ENCODE results near the gene MCCC2. TPM values are rescaled to one million over a fixed set of nuclear protein-coding genes. Genes with fewer than 3 reads are reported as not detected.
"Not testable (repeated sequence)": the region's sequence is repeated elsewhere in the genome, so short reads cannot be mapped to it uniquely, and the experiment has no call there.

MCCC2 gene
- total RNA-seq = 12.9 and 15.3 TPM in 2 replicates

GRCh38 chr5:71586941-71587765 lies at the start of gene MCCC2:
Gene MCCC2 (plus strand): TSS chr5:71587340. CDS start chr5:71587426, 86 bp downstream.
- peak; percentile 96 to 97 for DNase-seq (ENCODE audit: low read depth in 2 of 2)

DNA sequence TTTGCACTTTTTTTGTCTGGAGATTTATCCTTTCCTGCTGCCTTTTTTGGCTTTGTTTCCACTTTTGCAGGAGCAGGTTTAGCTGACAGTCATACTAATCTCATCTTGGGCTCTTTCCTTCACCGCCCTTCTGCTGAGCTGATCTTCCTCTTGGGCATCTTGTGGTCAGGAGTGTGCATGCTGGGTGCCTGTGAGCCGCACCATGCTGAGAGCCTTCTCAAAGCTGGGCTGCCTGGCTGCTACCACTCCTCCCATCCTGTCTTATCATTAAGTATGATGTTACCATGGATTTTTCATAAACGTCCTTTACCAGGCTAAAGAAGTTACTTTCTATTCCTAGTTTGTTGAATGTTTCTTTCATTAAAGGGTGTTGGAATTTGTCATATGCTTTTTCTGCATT lies 49.5 kb upstream of the MCCC2 start:
- no peak for DNase-seq (ENCODE audit: low read depth in 2 of 2)

DNA sequence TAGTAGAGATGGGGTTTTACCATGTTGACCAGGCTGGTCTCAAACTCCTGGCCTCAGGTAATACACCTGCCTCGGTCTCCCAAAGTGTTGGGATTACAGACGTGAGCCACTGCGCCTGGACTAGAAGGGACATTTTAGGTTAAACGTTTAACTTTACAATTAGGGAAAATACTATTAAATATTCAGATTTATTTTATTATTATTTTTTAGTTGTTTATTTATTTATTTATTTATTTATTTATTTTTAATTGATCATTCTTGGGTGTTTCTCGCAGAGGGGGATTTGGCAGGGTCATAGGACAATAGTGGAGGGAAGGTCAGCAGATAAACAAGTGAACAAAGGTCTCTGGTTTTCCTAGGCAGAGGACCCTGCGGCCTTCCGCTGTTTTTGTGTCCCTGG lies 36.3 kb upstream of the MCCC2 start:
- not testable (repeated sequence) for DNase-seq (ENCODE audit: low read depth in 2 of 2)

DNA sequence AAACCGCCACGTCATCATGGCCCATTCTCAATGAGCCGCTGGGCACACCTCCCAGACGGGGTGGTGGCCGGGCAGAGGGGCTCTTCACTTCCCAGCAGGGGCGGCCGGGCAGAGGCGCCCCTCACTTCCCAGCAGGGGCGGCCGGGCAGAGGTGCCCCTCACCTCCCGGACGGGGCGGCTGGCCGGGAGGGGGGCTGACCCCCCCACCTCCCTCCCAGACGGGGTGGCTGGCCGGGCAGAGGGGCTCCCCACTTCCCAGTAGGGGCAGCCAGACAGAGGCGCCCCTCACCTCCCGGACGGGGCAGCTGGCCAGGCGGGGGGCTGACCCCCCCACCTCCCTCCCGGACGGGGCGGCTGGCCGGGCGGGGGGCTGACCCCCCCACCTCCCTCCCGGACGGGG lies 35.6 kb upstream of the MCCC2 start:
- DNase-seq (ENCODE audit: low read depth in 2 of 2) = not testable (repeated sequence)

DNA sequence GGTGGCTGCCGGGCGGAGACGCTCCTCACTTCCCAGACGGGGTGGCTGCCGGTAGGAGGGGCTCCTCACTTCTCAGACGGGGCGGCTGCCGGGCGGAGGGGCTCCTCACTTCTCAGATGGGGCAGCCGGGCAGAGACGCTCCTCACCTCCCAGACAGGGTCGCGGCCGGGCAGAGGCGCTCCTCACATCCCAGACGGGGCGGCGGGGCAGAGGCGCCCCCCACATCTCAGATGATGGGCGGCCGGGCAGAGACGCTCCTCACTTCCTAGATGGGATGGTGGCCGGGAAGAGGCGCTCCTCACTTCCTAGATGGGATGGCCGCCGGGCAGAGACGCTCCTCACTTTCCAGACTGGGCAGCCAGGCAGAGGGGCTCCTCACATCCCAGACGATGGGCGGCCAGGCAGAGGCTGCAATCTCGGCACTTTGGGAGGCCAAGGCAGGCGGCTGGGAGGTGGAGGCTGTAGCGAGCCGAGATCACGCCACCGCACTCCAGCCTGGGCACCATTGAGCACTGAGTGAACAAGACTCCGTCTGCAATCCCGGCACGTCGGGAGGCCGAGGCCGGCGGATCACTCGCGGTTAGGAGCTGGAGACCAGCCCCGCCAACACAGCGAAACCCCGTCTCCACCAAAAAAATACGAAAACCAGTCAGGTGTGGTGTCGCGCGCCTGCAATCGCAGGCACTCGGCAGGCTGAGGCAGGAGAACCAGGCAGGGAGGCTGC lies 35.0 kb upstream of the MCCC2 start:
- DNase-seq (ENCODE audit: low read depth in 2 of 2) = not testable (repeated sequence)

- DNase-seq (ENCODE audit: low read depth in 2 of 2) = no peak
These were observed 24.0 kb upstream of the MCCC2 start for GRCh38 chr5:71563161-71563560.

- peak in 1 of 2 donors; percentile 2 for DNase-seq (ENCODE audit: low read depth in 2 of 2)
These were observed 22.2 kb upstream of the MCCC2 start for GRCh38 chr5:71564895-71565294.

DNA sequence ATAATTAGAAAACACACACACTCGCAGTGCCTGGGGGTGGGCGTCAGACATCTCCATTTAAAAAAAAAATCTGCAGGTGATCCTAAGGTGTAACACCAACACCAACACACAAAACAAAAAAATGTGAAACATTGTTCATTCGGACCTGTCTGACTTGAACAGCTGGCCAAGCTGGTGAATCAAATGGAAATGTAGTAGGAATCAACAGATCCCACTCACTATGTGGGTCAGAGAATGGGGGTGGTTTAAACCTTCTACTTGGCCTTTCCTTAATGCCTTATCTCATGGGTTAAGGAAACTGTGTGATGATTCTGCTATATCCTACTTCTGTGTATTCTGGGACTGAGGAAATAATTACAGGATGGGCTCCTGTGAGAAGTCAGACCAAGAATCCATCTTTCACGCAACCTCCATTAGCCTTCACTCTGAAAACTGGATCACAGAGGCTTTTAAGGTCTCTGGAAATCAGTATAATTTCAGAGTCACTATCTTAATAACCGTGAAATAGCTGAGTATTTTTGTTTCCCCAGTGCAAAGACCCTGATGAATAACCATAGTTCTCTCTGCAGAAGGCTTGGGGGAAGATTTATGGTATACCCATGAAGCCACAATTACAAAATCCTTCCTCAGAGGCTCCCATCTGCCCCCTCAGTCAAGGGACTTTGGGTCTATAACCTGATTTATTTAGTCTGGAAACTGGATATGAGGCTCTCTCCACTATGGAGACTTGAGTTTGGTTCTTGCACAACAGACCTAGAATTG lies 17.2 kb upstream of the MCCC2 start:
- no peak for DNase-seq (ENCODE audit: low read depth in 2 of 2)

DNA sequence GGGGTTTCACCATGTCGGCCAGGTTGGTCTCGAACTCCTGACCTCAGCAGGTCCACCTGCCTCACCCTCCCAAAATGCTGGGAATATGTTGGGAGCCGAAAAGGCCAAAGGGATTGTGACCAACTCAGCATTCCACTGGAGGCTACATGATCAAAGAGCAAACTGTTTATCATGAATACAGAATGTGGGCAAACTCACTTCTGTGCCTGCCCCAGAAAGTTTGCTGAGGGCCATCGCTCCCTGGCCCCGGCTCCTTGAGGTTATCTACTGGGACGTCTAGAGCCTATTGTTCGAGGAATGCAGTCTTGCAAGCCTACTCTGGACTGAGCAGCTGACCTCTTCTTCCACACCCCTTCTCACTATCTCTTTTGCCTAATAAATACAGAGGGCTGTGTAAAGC lies 15.3 kb upstream of the MCCC2 start:
- not testable (repeated sequence) for DNase-seq (ENCODE audit: low read depth in 2 of 2)

GRCh38 chr5:71573591-71573990 lies 13.5 kb upstream of the MCCC2 start:
- no peak for DNase-seq (ENCODE audit: low read depth in 2 of 2)

DNA sequence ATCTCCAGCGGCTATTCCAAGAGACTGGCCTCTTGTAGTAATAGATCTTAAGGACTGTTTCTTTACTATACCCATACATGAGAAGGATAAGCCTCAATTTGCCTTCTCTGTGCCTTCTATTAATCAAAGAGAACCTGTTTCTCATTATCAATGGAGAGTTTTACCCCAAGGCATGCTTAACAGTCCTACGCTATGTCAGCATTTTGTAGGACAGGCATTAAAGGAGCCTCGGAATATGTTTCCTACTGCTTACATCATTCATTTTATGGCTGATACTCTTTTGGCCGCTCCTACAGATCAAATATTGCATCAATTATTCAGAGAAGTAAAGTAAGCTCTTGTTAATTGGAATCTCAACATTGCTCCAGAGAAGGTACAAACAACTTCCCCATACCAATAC lies 11.6 kb upstream of the MCCC2 start:
- not testable (repeated sequence) for DNase-seq (ENCODE audit: low read depth in 2 of 2)

DNA sequence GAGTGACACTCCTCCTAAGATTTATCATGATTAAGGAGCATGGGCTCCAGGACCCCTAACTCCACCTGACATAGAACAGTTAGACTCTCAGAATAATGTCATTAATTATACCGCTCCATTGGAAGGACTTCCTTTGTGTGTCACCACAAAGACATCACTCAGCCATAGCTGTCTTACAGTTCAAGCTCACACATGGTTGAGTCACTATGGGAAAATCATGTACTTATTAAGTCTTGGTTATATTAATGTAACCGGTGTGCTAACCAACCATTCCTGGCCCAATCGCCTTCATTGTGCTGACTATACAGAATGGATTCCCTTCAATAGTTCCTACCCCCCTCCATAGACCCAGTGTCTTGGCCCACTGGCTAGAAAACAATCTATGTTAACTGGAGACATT lies 10.9 kb upstream of the MCCC2 start:
- DNase-seq (ENCODE audit: low read depth in 2 of 2) = no peak

DNA sequence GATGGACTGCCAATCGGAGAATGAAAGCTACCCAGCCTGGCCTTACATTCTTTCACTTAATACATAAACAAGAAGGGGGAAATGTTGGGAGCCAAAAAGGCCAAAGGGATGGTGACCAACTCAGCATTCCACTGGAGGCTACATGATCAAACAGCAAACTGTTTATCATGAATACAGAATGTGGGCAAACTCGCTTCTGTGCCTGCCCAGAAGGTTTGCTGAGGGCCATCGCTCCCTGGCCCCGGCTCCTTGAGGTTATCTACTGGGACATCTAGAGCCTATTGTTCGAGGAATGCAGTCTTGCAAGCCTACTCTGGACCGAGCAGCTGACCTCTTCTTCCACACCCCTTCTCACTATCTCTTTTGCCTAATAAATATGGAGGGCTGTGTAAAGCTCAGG lies 9.3 kb upstream of the MCCC2 start:
- not testable (repeated sequence) for DNase-seq (ENCODE audit: low read depth in 2 of 2)

GRCh38 chr5:71582945-71583584 lies 4.1 kb upstream of the MCCC2 start:
- peak in 1 of 2 donors; percentile 50 for DNase-seq (ENCODE audit: low read depth in 2 of 2)

- peak in 1 of 2 donors; percentile 59 for DNase-seq (ENCODE audit: low read depth in 2 of 2)
These were observed 844 bp upstream of the MCCC2 start for GRCh38 chr5:71586052-71586940.

DNA sequence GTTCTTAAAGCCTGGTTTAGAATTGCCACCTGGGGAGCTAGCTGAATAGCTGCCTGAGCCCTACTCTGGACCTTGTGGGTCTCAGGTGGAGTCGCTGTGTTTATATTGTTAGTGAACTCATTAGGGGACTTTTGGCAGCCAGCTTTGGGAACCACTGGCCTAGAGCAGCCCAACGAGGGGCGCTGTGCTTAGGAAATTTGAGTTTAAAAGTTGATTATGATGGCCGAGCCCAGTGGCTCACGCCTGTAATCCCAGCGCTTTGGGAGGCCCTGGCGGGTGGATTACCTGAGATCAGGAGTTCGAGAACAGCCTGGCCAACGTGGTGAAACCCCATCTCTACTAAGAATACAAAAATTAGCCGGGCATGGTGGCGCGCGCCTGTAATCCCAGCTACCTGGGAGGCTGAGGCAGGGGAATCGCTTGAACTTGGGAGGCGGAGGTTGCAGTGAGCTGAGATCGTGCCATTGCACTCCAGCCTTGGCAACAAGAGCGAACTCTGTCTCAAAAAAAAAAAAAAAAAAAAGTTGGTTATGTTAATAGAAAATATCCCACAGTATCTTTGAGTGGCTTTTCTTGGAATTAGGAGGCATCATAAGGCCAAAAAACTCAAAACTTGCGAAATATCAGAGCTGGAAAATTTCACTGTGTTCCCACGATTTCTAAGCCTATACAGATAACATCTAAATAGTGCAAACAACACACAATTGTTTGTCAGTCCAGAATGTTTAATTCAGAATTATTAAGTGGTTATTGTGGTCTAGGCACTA lies 809 bp downstream of the MCCC2 start:
- peak in 1 of 2 donors; percentile 7 for DNase-seq (ENCODE audit: low read depth in 2 of 2)

DNA sequence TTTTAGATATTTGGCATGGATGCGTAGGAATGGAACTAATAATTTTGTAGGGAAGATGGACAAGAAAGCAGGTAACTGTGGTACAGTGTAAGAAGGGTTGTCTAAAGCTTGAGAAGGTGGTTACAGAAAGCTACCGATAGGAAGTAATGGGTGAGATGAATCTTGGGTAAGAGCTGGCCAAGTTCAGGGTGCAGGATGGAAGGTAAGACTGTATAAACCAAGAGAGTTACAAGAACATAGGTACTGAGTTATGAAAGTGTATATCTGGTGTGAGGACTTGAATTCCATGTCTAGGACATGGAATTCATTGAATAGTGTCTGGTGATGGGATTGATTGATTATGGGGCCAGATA lies 1.4 kb downstream of the MCCC2 start:
- no peak for DNase-seq (ENCODE audit: low read depth in 2 of 2)

DNA sequence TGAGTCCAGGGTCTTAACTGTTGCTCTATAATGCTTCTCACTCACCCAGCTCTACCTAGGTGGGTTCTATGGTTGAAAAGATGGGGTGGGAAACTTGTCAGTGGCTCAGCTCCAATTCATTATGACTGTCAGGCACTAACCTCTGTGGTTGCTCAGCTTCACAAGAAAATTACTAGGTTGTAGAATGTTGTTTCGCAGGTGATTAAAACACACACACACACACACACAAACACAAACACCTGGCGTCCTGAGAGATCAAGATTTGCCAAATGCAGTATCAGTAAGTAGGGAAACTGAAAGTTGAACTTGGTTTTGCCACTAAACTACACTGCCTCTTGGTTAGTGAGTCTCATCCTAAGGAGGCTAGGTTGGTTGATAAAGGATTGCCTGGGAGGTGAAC lies 2.8 kb downstream of the MCCC2 start:
- DNase-seq (ENCODE audit: low read depth in 2 of 2) = no peak

- no peak for DNase-seq (ENCODE audit: low read depth in 2 of 2)
These were observed 4.0 kb downstream of the MCCC2 start for GRCh38 chr5:71591100-71591499.

- no peak for DNase-seq (ENCODE audit: low read depth in 2 of 2)
These were observed 9.0 kb downstream of the MCCC2 start for GRCh38 chr5:71596169-71596568.
